CD14-positive monocyte (primary cell): ENCODE data around the gene TUBE1. TPM values are rescaled to one million over a fixed set of nuclear protein-coding genes. Genes with fewer than 3 reads are reported as not detected.

ENCODE experiments used
- DNase-seq, 3 donors: peaks; one replicate each; pipeline ENCODE4 v3.0.0-alpha.2; 2011 to 2022
- H2AFZ ChIP-seq: 2 replicates; pipeline ENCODE4 v1.6.0; 2012; ENCODE audit warnings: mild to moderate bottlenecking, low read depth, low read length, inconsistent platforms; ENCODE audit not compliant: insufficient read depth, poor library complexity, severe bottlenecking
- H3K27ac ChIP-seq, 2 donors: 1 replicate in 1 of 2; 2 replicates in 1 of 2; pipeline ENCODE4 v1.5.1; 2012 to 2013; ENCODE audit warnings: low read length in 2 of 2, control low read depth in 1 of 2, inconsistent platforms in 1 of 2, low read depth in 1 of 2, mild to moderate bottlenecking in 1 of 2
- H3K27me3 ChIP-seq, 2 donors: one replicate each; pipeline versions ENCODE4 v1.6.0 to v1.6.1; 2011 to 2013; ENCODE audit warnings: low read length in 2 of 2; ENCODE audit not compliant: control insufficient read depth in 2 of 2, insufficient read depth in 2 of 2
- H3K36me3 ChIP-seq, 2 donors: replicated peaks in 1 of 2; 1 replicate in 1 of 2; 2 replicates in 1 of 2; pipeline versions ENCODE4 v1.5.1 to v1.6.1; 2012 to 2013; ENCODE audit warnings: low read length in 2 of 2, control low read depth in 1 of 2, inconsistent platforms in 1 of 2, mild to moderate bottlenecking in 1 of 2; ENCODE audit not compliant: insufficient read depth in 2 of 2, control insufficient read depth in 1 of 2
- H3K4me1 ChIP-seq, 2 donors: 1 replicate in 1 of 2; 2 replicates in 1 of 2; pipeline versions ENCODE4 v1.5.1 to v1.6.1; 2012 to 2013; ENCODE audit warnings: low read length in 2 of 2, control low read depth in 1 of 2, inconsistent platforms in 1 of 2, mild to moderate bottlenecking in 1 of 2, moderate library complexity in 1 of 2; ENCODE audit not compliant: insufficient read depth in 2 of 2, control insufficient read depth in 1 of 2
- H3K4me2 ChIP-seq: replicated peaks from 2 replicates; pipeline ENCODE3; 2012; ENCODE audit warnings: low read length, moderate library complexity, mild to moderate bottlenecking; ENCODE audit not compliant: poor library complexity, severe bottlenecking; ENCODE audit errors: extremely low read depth
- H3K4me3 ChIP-seq, 3 experiments: fragments of 200-600 bp in 1 of 3; sonication (generic) in 1 of 3; replicated peaks in 1 of 3; 1 replicate in 2 of 3; 2 replicates in 1 of 3; pipeline ENCODE4 v1.5.1; 2011 to 2013; ENCODE audit warnings: low read length in 3 of 3, mild to moderate bottlenecking in 3 of 3, control low read depth in 2 of 3, low read depth in 2 of 3, inconsistent platforms in 1 of 3, moderate library complexity in 1 of 3
- H3K79me2 ChIP-seq: 2 replicates; pipeline ENCODE4 v1.6.0; 2012; ENCODE audit warnings: mild to moderate bottlenecking, control low read depth, inconsistent platforms, low read length, moderate library complexity; ENCODE audit not compliant: insufficient read depth
- H3K9ac ChIP-seq: 2 replicates; pipeline ENCODE4 v1.6.0; 2017; ENCODE audit warnings: low read length, mild to moderate bottlenecking; ENCODE audit not compliant: insufficient read depth, poor library complexity, severe bottlenecking
- H3K9me3 ChIP-seq, 2 donors: replicated peaks in 1 of 2; 1 replicate in 1 of 2; 2 replicates in 1 of 2; pipeline versions ENCODE4 v1.5.1 to v1.6.1; 2012 to 2013; ENCODE audit warnings: low read length in 2 of 2, control low read depth in 1 of 2; ENCODE audit not compliant: control insufficient read depth in 1 of 2, insufficient read depth in 1 of 2
- H4K20me1 ChIP-seq: 2 replicates; pipeline ENCODE4 v1.6.0; 2012; ENCODE audit warnings: mild to moderate bottlenecking, low read length, control low read depth, moderate library complexity; ENCODE audit not compliant: insufficient read depth
- H3K27ac Mint-ChIP-seq, 7 donors: one replicate each; pipeline ENCODE4 v1.8.0; 2020; ENCODE audit warnings: mild to moderate bottlenecking in 7 of 7, mixed read lengths in 7 of 7, moderate library complexity in 6 of 7, inconsistent platforms in 2 of 7
- H3K27me3 Mint-ChIP-seq, 3 donors: one replicate each; pipeline ENCODE4 v1.8.0; 2021 to 2022; ENCODE audit warnings: low read depth in 3 of 3, mild to moderate bottlenecking in 3 of 3, mixed read lengths in 3 of 3, moderate library complexity in 3 of 3, inconsistent platforms in 1 of 3
- H3K36me3 Mint-ChIP-seq, 2 donors: one replicate each; pipeline ENCODE4 v1.8.0; 2020; ENCODE audit warnings: mixed read lengths in 2 of 2, inconsistent platforms in 1 of 2, mild to moderate bottlenecking in 1 of 2
- H3K4me1 Mint-ChIP-seq: one replicate; pipeline ENCODE4 v1.8.0; 2020; ENCODE audit warnings: mild to moderate bottlenecking, mixed read lengths
- H3K4me3 Mint-ChIP-seq, 2 donors: one replicate each; pipeline ENCODE4 v1.8.0; 2020; ENCODE audit warnings: mild to moderate bottlenecking in 2 of 2, mixed read lengths in 2 of 2, moderate library complexity in 1 of 2
- H3K9me3 Mint-ChIP-seq, 7 donors: one replicate each; pipeline ENCODE4 v1.8.0; 2020 to 2022; ENCODE audit warnings: mixed read lengths in 7 of 7, mild to moderate bottlenecking in 6 of 7, moderate library complexity in 6 of 7, inconsistent platforms in 2 of 7
- WGBS: methylation state at CpG from one replicate; pipeline ENCODE4 v1.1.5; 2013; ENCODE audit warnings: missing lambda C conversion rate; ENCODE audit not compliant: insufficient coverage; 5-methylcytosine and 5-hydroxymethylcytosine counted together
- intact Hi-C, 2 donors: fragments of 100-400 bp; cut with micrococcal nuclease; formaldehyde crosslinking; loops; one replicate each; pipeline versions ENCODE4 v1.15.0 to v1.15.1; 2023
- polyA plus RNA-seq, 3 donors: library from polyadenylated mRNA; depleted of rRNA in 1 of 3; unstranded in 2 of 3; stranded (reverse) in 1 of 3; fragments of 300-500 nt in 2 of 3; fragments of >200 nt in 1 of 3; fragmentation: Illumina TruSeq in 2 of 3; gene quantifications; 1 replicate in 2 of 3; 2 replicates in 1 of 3; pipeline ENCODE4 v1.2.3, GENCODE V29; 2012 to 2021
- TF ChIP-seq, protein P1 (sequence below): fragments of 200-600 bp; IDR thresholded peaks from one replicate; pipeline ENCODE4 v1.8.0; 2022; ENCODE audit warnings: antibody characterized with exemption, mild to moderate bottlenecking

Gene TUBE1
- polyA plus RNA-seq, 3 donors: 2.1 to 4.6 (median 2.7) TPM

DNA sequence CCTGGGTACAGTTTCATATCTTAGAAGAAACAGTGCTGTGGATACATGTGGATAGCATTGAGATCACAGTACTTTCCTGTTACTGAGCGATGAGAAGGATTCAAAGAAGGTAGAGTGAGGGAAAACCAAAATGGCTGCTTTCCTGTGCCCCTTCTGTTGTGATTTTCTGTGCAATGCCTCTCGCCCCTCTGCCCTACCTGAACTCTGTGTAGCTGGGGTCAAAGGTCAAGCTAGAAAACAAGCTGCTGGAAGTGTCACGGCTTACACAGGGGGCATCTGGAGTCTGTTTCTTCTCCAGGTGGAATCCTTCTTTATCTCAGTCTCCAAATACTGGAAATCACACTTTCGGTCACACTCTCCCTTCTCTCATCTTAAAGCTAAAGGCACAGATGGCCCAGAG lies 60.3 kb downstream of the TUBE1 start:
- H3K36me3 ChIP-seq: no peaks in the 10 kb centered on the region
- no peak for DNase-seq
- no peak overlapping the region for H3K4me2 ChIP-seq
- H3K4me3 ChIP-seq: no peak overlapping the region
- no peak overlapping the region for H3K27ac ChIP-seq
- TF ChIP-seq, protein P1, sequence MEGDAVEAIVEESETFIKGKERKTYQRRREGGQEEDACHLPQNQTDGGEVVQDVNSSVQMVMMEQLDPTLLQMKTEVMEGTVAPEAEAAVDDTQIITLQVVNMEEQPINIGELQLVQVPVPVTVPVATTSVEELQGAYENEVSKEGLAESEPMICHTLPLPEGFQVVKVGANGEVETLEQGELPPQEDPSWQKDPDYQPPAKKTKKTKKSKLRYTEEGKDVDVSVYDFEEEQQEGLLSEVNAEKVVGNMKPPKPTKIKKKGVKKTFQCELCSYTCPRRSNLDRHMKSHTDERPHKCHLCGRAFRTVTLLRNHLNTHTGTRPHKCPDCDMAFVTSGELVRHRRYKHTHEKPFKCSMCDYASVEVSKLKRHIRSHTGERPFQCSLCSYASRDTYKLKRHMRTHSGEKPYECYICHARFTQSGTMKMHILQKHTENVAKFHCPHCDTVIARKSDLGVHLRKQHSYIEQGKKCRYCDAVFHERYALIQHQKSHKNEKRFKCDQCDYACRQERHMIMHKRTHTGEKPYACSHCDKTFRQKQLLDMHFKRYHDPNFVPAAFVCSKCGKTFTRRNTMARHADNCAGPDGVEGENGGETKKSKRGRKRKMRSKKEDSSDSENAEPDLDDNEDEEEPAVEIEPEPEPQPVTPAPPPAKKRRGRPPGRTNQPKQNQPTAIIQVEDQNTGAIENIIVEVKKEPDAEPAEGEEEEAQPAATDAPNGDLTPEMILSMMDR: no peak
- H4K20me1 ChIP-seq: no peaks in the 10 kb centered on the region
- H3K4me1 ChIP-seq: no peaks in the 10 kb centered on the region
- H3K79me2 ChIP-seq: no peaks in the 10 kb centered on the region
- no peaks in the 10 kb centered on the region for H3K9me3 ChIP-seq
- no peak overlapping the region for H3K9ac ChIP-seq
- H3K27ac Mint-ChIP-seq: peak overlapping the region in 1 of 7 donors; percentile 55
- peaks cover 0 to 2% (median 2%) of the 10 kb centered on the region in 3 donors for H3K27me3 Mint-ChIP-seq
- H3K4me1 Mint-ChIP-seq: no peaks in the 10 kb centered on the region
- no peak overlapping the region for H2AFZ ChIP-seq
- no peaks in the 10 kb centered on the region for H3K36me3 Mint-ChIP-seq
- H3K4me3 Mint-ChIP-seq: no peak overlapping the region
- WGBS: 100% methylated on average over 2 of the region's 4 CpGs
- intact Hi-C loops: loop anchor here in 1 of 2 donors (5.0 kb wide), 1 partner anchor 320 kb away; no protein-coding TSS in a partner anchor
- H3K9me3 Mint-ChIP-seq: peaks cover 0 to 8% (median 4%) of the 10 kb centered on the region in 7 donors
- no peaks in the 10 kb centered on the region for H3K27me3 ChIP-seq

DNA sequence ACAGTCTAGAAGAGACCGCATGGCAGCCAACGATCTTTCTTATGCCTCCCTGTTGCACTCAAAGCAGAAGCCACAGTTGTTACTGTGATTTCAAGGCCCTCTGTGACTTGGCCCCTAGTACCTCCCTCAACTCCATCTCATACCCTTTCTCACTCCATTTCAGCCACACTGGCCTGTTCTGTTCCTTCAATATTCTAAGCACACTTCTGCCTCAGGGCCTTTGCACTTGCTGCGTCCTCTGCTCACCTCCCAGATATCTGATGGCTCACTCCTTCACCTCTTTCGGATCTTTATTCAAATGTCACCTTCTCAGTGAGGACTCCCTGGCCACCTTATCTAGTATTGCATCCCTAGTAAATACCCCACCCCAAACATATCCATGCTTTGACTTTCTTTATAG lies 62.8 kb downstream of the TUBE1 start:
- Histone ChIP-seq H3K4me3 (no peak overlapping the region), H3K27ac (no peak overlapping the region), H3K9me3 (no peaks in the 10 kb centered on the region), H3K79me2 (no peaks in the 10 kb centered on the region), H3K27me3 (no peaks in the 10 kb centered on the region), H3K36me3 (no peaks in the 10 kb centered on the region), H3K4me2 (no peak overlapping the region), H4K20me1 (no peaks in the 10 kb centered on the region), H3K9ac (no peak overlapping the region), H3K4me1 (no peaks in the 10 kb centered on the region), H2AFZ (no peak overlapping the region)
- TF ChIP-seq, protein P1: no peak
- Mint-ChIP-seq H3K9me3 (peaks cover 0 to 8% (median 4%) of the 10 kb centered on the region in 7 donors), H3K36me3 (no peaks in the 10 kb centered on the region), H3K4me3 (no peak overlapping the region), H3K27me3 (peaks cover 0 to 4% (median 0%) of the 10 kb centered on the region in 3 donors), H3K4me1 (no peaks in the 10 kb centered on the region), H3K27ac (no peak overlapping the region)
- no peak for DNase-seq
- WGBS: 96% methylated on average over 4 of the region's 4 CpGs
- intact Hi-C loops: no loop called here
